ENCODE data around the gene FAM120AOS.

FAM120AOS gene

GRCh38 chr9:93479726-93480125, 26.3 kb upstream of the FAM120AOS start:
- TF ChIP-seq CTCF (IDR thresholded peaks at IDR 0.05; ENCODE audit: low read depth, low read length): no peak
- no peak overlapping the region for H3K4me3 ChIP-seq (replicated peaks in 1 of 2; ENCODE audit: low read depth in 2 of 2, low read length in 2 of 2)
- peak; percentile 61 to 68 for DNase-seq (ENCODE audit: low read depth in 2 of 2)

GRCh38 chr9:93477397-93477796, 24.0 kb upstream of the FAM120AOS start:
- TF ChIP-seq CTCF (IDR thresholded peaks at IDR 0.05; ENCODE audit: low read depth, low read length): no peak
- H3K4me3 ChIP-seq (replicated peaks in 1 of 2; ENCODE audit: low read depth in 2 of 2, low read length in 2 of 2): no peak overlapping the region
- DNase-seq (ENCODE audit: low read depth in 2 of 2): no peak

GRCh38 chr9:93476924-93477323, 23.5 kb upstream of the FAM120AOS start:
- no peak for TF ChIP-seq CTCF (IDR thresholded peaks at IDR 0.05; ENCODE audit: low read depth, low read length)
- no peak for DNase-seq (ENCODE audit: low read depth in 2 of 2)
- no peak overlapping the region for H3K4me3 ChIP-seq (replicated peaks in 1 of 2; ENCODE audit: low read depth in 2 of 2, low read length in 2 of 2)

GRCh38 chr9:93475856-93476255, 22.5 kb upstream of the FAM120AOS start:
- DNase-seq (ENCODE audit: low read depth in 2 of 2): no peak
- TF ChIP-seq CTCF (IDR thresholded peaks at IDR 0.05; ENCODE audit: low read depth, low read length): no peak
- no peak overlapping the region for H3K4me3 ChIP-seq (replicated peaks in 1 of 2; ENCODE audit: low read depth in 2 of 2, low read length in 2 of 2)

- DNase-seq (ENCODE audit: low read depth in 2 of 2): no peak
- no peak overlapping the region for H3K4me3 ChIP-seq (replicated peaks in 1 of 2; ENCODE audit: low read depth in 2 of 2, low read length in 2 of 2)
- TF ChIP-seq CTCF (IDR thresholded peaks at IDR 0.05; ENCODE audit: low read depth, low read length): no peak
Measured at GRCh38 chr9:93475108-93475507, 21.7 kb upstream of the FAM120AOS start.

GRCh38 chr9:93473411-93473810, 20.0 kb upstream of the FAM120AOS start:
- TF ChIP-seq CTCF (IDR thresholded peaks at IDR 0.05; ENCODE audit: low read depth, low read length): no peak

GRCh38 chr9:93471124-93471523, 17.7 kb upstream of the FAM120AOS start:
- H3K4me3 ChIP-seq (replicated peaks in 1 of 2; ENCODE audit: low read depth in 2 of 2, low read length in 2 of 2): no peak overlapping the region
- TF ChIP-seq CTCF (IDR thresholded peaks at IDR 0.05; ENCODE audit: low read depth, low read length): no peak
- no peak for DNase-seq (ENCODE audit: low read depth in 2 of 2)

More at GRCh38 chr9:93473411-93473810, 20.0 kb upstream of the FAM120AOS start:
- DNase-seq (ENCODE audit: low read depth in 2 of 2): peak; percentile 54 to 83
- no peak overlapping the region for H3K4me3 ChIP-seq (replicated peaks in 1 of 2; ENCODE audit: low read depth in 2 of 2, low read length in 2 of 2)
